ENCODE data around the gene SAMD4A.

SAMD4A gene

DNA sequence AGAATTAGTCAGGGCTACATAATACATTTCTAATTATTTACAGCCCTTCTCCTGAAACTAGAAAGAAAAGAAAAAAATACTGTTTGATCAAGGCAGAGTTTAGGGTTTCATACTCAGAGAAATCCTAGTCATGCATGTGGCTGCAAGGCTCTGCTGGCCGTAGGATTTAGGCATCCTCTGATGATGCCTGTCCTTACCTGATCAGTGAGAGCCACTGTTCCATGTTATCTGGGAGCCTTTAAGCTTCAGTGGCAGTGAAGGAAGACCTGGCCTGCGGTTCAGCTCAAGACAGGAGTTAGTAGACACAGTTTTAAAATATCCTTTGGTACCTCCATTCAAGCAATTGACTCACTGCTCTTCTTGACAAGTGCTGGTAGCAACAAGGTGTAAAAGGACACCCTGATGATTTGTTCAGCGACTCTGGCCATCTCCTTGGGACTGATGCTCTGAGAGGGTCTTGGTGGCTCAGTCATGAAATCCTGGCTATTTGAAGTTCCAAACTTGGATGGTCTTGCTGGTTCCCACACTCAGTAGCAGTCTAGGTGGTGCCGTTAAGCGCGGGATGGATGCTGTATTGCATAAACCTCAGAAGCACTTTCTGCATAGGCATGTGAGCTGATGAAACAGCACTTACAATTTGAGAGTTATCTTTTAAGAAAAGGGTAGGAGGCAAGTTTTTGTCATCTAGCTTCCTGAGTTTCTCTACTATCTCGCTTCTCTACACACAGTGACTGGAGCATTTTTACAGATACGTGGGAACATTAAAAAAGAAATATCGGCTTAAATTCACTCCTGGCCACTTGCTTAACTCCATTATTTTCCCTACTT is 162.0 kb downstream of the SAMD4A start:
- Histone ChIP-seq H3K27me3 (ENCODE audit: control insufficient read depth in 1 of 2, insufficient read depth in 2 of 2, low read length in 2 of 2) (no peaks in the 10 kb centered on the region), H3K9me3 (ENCODE audit: control insufficient read depth in 2 of 2, low read length in 2 of 2) (no peaks in the 10 kb centered on the region), H3K27ac (ENCODE audit: low read length) (no peak overlapping the region), H3K36me3 (ENCODE audit: control insufficient read depth in 2 of 2, insufficient read depth in 2 of 2, low read length in 2 of 2) (no peaks in the 10 kb centered on the region), H3K9ac (ENCODE audit: low read length in 2 of 2) (no peak overlapping the region), H3K4me3 (ENCODE audit: low read length in 2 of 2) (no peak overlapping the region), H3K4me1 (ENCODE audit: control insufficient read depth, insufficient read depth, low read length) (peaks cover 5% of the 10 kb centered on the region)

- no peaks in the 10 kb centered on the region for H3K36me3 ChIP-seq (ENCODE audit: control insufficient read depth in 2 of 2, insufficient read depth in 2 of 2, low read length in 2 of 2)
- H3K27ac ChIP-seq (ENCODE audit: low read length) = peak overlapping the region; percentile 8
- peaks cover 18% of the 10 kb centered on the region for H3K4me1 ChIP-seq (ENCODE audit: control insufficient read depth, insufficient read depth, low read length)
- H3K4me3 ChIP-seq (ENCODE audit: low read length in 2 of 2) = peak overlapping the region in 1 of 2 donors; percentile 63
- no peaks in the 10 kb centered on the region for H3K9me3 ChIP-seq (ENCODE audit: control insufficient read depth in 2 of 2, low read length in 2 of 2)
- no peaks in the 10 kb centered on the region for H3K27me3 ChIP-seq (ENCODE audit: control insufficient read depth in 1 of 2, insufficient read depth in 2 of 2, low read length in 2 of 2)
- H3K9ac ChIP-seq (ENCODE audit: low read length in 2 of 2) = no peak overlapping the region
Observed at GRCh38 chr14:54730156-54730961, 163.4 kb downstream of the SAMD4A start.

GRCh38 chr14:54734966-54735365 is 168.0 kb downstream of the SAMD4A start:
- Histone ChIP-seq H3K27ac (ENCODE audit: low read length) (no peak overlapping the region), H3K27me3 (ENCODE audit: control insufficient read depth in 1 of 2, insufficient read depth in 2 of 2, low read length in 2 of 2) (no peaks in the 10 kb centered on the region), H3K4me3 (ENCODE audit: low read length in 2 of 2) (no peak overlapping the region), H3K4me1 (ENCODE audit: control insufficient read depth, insufficient read depth, low read length) (peaks cover 30% of the 10 kb centered on the region), H3K9me3 (ENCODE audit: control insufficient read depth in 2 of 2, low read length in 2 of 2) (no peaks in the 10 kb centered on the region), H3K36me3 (ENCODE audit: control insufficient read depth in 2 of 2, insufficient read depth in 2 of 2, low read length in 2 of 2) (peaks cover 0 to 13% of the 10 kb centered on the region in 2 donors), H3K9ac (ENCODE audit: low read length in 2 of 2) (no peak overlapping the region)

GRCh38 chr14:54735424-54735823 is 168.5 kb downstream of the SAMD4A start:
- peaks cover 0 to 13% of the 10 kb centered on the region in 2 donors for H3K36me3 ChIP-seq (ENCODE audit: control insufficient read depth in 2 of 2, insufficient read depth in 2 of 2, low read length in 2 of 2)
- H3K27me3 ChIP-seq (ENCODE audit: control insufficient read depth in 1 of 2, insufficient read depth in 2 of 2, low read length in 2 of 2) = no peaks in the 10 kb centered on the region
- H3K4me3 ChIP-seq (ENCODE audit: low read length in 2 of 2) = no peak overlapping the region
- H3K9me3 ChIP-seq (ENCODE audit: control insufficient read depth in 2 of 2, low read length in 2 of 2) = no peaks in the 10 kb centered on the region
- H3K9ac ChIP-seq (ENCODE audit: low read length in 2 of 2) = no peak overlapping the region
- no peak overlapping the region for H3K27ac ChIP-seq (ENCODE audit: low read length)
- H3K4me1 ChIP-seq (ENCODE audit: control insufficient read depth, insufficient read depth, low read length) = peaks cover 27% of the 10 kb centered on the region

DNA sequence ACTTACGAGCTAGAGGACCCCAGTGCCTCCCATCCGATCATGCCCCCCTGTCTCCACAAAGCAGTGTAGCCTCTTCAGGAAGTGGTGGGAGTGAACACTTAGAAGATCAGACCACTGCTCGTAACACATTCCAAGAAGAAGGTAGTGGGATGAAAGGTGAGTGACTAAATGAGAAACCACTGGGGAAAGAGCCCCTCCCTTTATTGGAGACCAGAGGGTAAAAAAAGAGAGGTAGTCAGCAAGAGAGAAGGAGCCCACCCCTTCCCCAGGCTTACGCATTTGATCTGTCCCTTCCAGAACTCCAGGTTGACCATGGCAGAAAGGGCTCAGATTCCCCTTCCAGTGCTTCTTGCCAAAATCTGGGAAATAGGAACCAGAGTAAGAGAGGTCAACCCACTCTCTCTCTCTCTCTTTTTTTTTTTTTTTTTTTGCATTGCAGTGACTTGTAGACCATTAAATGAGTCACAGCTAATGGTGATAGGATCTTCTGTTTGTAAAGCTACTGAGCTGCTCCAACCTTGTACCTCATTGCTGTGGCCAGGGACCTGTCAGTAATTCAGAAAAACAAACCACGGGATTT is 170.3 kb downstream of the SAMD4A start:
- H3K9me3 ChIP-seq (ENCODE audit: control insufficient read depth in 2 of 2, low read length in 2 of 2) = no peaks in the 10 kb centered on the region
- peaks cover 3 to 13% of the 10 kb centered on the region in 2 donors for H3K36me3 ChIP-seq (ENCODE audit: control insufficient read depth in 2 of 2, insufficient read depth in 2 of 2, low read length in 2 of 2)
- H3K9ac ChIP-seq (ENCODE audit: low read length in 2 of 2) = no peak overlapping the region
- H3K4me1 ChIP-seq (ENCODE audit: control insufficient read depth, insufficient read depth, low read length) = peaks cover 27% of the 10 kb centered on the region
- no peaks in the 10 kb centered on the region for H3K27me3 ChIP-seq (ENCODE audit: control insufficient read depth in 1 of 2, insufficient read depth in 2 of 2, low read length in 2 of 2)
- H3K27ac ChIP-seq (ENCODE audit: low read length) = no peak overlapping the region
- no peak overlapping the region for H3K4me3 ChIP-seq (ENCODE audit: low read length in 2 of 2)

GRCh38 chr14:54738009-54738408 is 171.1 kb downstream of the SAMD4A start:
- H3K27me3 ChIP-seq (ENCODE audit: control insufficient read depth in 1 of 2, insufficient read depth in 2 of 2, low read length in 2 of 2) = no peaks in the 10 kb centered on the region
- no peaks in the 10 kb centered on the region for H3K9me3 ChIP-seq (ENCODE audit: control insufficient read depth in 2 of 2, low read length in 2 of 2)
- no peak overlapping the region for H3K4me3 ChIP-seq (ENCODE audit: low read length in 2 of 2)
- H3K9ac ChIP-seq (ENCODE audit: low read length in 2 of 2) = no peak overlapping the region
- no peak overlapping the region for H3K27ac ChIP-seq (ENCODE audit: low read length)
- peaks cover 27% of the 10 kb centered on the region for H3K4me1 ChIP-seq (ENCODE audit: control insufficient read depth, insufficient read depth, low read length)
- peaks cover 3 to 13% of the 10 kb centered on the region in 2 donors for H3K36me3 ChIP-seq (ENCODE audit: control insufficient read depth in 2 of 2, insufficient read depth in 2 of 2, low read length in 2 of 2)

DNA sequence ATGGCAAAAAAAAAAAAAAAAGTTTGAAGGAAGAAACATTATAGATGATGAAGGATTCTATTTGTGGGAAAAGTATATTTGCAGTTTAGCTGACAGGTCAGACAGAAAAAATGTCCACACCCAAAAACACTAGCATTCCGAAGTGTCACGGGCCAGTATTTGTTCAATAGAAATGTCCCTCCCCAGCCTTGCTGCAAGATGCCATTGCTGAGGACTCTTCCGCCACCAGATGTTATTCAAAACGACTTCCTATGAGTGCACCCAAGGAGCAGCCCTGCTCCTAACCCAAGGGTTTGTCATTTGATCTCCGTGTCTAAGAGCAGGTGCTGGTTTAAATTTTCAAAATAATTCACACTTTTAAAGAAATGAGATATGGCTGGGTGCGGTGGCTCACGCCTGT is 172.6 kb downstream of the SAMD4A start:
- H3K4me3 ChIP-seq (ENCODE audit: low read length in 2 of 2) = no peak overlapping the region

DNA sequence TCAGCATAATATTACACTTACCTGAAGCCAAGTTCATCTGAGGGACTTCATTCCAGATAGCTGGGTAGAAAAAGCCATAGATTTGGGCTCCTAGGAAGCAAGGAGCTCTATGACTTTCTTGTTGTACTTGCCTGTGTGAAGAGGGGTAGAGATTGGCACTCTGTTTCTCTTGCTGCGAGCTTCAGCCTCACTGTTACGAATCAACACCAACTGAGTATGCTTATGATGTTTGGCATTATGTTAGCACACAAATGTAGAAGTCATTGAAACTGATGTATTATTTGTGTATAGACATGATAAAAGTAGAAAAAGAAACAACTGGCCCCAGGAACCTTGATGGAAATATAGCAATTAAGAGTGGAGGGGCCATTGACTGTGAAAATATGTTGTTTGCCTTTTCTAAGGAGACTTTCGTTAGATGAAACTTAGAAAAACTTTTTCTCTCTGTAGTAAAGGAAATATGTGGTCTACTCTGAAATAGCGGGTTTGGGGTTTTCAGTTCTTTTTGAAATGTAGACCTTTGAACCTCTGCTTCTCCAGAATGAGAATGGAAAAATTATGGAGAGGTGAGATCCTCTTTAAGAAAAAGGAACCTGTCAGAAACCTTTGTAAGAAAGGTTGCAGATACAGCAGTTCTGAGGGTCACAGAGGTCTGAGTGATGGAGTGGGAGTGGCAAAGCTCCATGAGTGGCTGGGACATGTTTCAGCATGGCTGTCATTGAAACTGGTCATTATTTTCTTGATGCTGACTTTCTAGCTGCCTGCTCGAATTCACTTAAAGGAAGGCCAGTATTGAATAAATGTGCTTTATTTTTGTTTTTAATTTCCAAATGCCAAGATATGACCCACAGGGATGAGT is 175.8 kb downstream of the SAMD4A start:
- no peak overlapping the region for H3K27ac ChIP-seq (ENCODE audit: low read length)
- peaks cover 3 to 11% of the 10 kb centered on the region in 2 donors for H3K36me3 ChIP-seq (ENCODE audit: control insufficient read depth in 2 of 2, insufficient read depth in 2 of 2, low read length in 2 of 2)
- peaks cover 19% of the 10 kb centered on the region for H3K4me1 ChIP-seq (ENCODE audit: control insufficient read depth, insufficient read depth, low read length)
- no peaks in the 10 kb centered on the region for H3K9me3 ChIP-seq (ENCODE audit: control insufficient read depth in 2 of 2, low read length in 2 of 2)
- no peak overlapping the region for H3K4me3 ChIP-seq (ENCODE audit: low read length in 2 of 2)
- H3K9ac ChIP-seq (ENCODE audit: low read length in 2 of 2) = no peak overlapping the region
- H3K27me3 ChIP-seq (ENCODE audit: control insufficient read depth in 1 of 2, insufficient read depth in 2 of 2, low read length in 2 of 2) = no peaks in the 10 kb centered on the region

More for the DNA sequence above, 172.6 kb downstream of the SAMD4A start:
- H3K27me3 ChIP-seq (ENCODE audit: control insufficient read depth in 1 of 2, insufficient read depth in 2 of 2, low read length in 2 of 2) = no peaks in the 10 kb centered on the region
- peaks cover 3 to 13% of the 10 kb centered on the region in 2 donors for H3K36me3 ChIP-seq (ENCODE audit: control insufficient read depth in 2 of 2, insufficient read depth in 2 of 2, low read length in 2 of 2)
- no peak overlapping the region for H3K9ac ChIP-seq (ENCODE audit: low read length in 2 of 2)
- H3K9me3 ChIP-seq (ENCODE audit: control insufficient read depth in 2 of 2, low read length in 2 of 2) = no peaks in the 10 kb centered on the region
- no peak overlapping the region for H3K27ac ChIP-seq (ENCODE audit: low read length)
- peaks cover 26% of the 10 kb centered on the region for H3K4me1 ChIP-seq (ENCODE audit: control insufficient read depth, insufficient read depth, low read length)

DNA sequence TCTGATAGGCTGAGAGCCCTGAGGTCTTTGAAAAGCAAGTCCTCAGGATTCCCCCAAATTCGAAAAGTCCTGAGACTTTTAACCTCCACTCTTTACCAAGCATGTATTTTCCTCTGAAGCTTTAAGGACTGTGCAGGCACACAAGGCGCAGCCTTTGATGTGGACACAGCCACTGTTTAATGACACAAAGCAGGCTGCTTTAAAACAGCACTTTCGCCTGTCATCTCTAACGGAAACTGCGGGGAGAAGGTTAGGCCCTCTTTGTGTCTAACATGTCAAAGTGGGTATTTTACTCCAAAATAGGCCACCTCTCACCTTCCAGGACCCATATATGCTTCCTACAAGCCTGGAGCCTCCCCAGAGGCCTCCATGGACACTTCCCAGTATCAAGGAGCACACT is 176.5 kb downstream of the SAMD4A start:
- H3K9ac ChIP-seq (ENCODE audit: low read length in 2 of 2) = no peak overlapping the region
- H3K27me3 ChIP-seq (ENCODE audit: control insufficient read depth in 1 of 2, insufficient read depth in 2 of 2, low read length in 2 of 2) = no peaks in the 10 kb centered on the region
- H3K36me3 ChIP-seq (ENCODE audit: control insufficient read depth in 2 of 2, insufficient read depth in 2 of 2, low read length in 2 of 2) = peaks cover 3 to 6% of the 10 kb centered on the region in 2 donors
- peaks cover 19% of the 10 kb centered on the region for H3K4me1 ChIP-seq (ENCODE audit: control insufficient read depth, insufficient read depth, low read length)
- no peak overlapping the region for H3K27ac ChIP-seq (ENCODE audit: low read length)
- H3K9me3 ChIP-seq (ENCODE audit: control insufficient read depth in 2 of 2, low read length in 2 of 2) = no peaks in the 10 kb centered on the region
- H3K4me3 ChIP-seq (ENCODE audit: low read length in 2 of 2) = no peak overlapping the region

- H3K27me3 ChIP-seq (ENCODE audit: control insufficient read depth in 1 of 2, insufficient read depth in 2 of 2, low read length in 2 of 2) = no peaks in the 10 kb centered on the region
- H3K36me3 ChIP-seq (ENCODE audit: control insufficient read depth in 2 of 2, insufficient read depth in 2 of 2, low read length in 2 of 2) = peaks cover 7 to 8% of the 10 kb centered on the region in 2 donors
- H3K9me3 ChIP-seq (ENCODE audit: control insufficient read depth in 2 of 2, low read length in 2 of 2) = no peaks in the 10 kb centered on the region
- H3K9ac ChIP-seq (ENCODE audit: low read length in 2 of 2) = no peak overlapping the region
- no peak overlapping the region for H3K4me3 ChIP-seq (ENCODE audit: low read length in 2 of 2)
- H3K4me1 ChIP-seq (ENCODE audit: control insufficient read depth, insufficient read depth, low read length) = peaks cover 22% of the 10 kb centered on the region
- no peak overlapping the region for H3K27ac ChIP-seq (ENCODE audit: low read length)
Observed at GRCh38 chr14:54746019-54746418, 179.1 kb downstream of the SAMD4A start.
